Psoas muscle (tissue), 8 donors: ENCODE results near the gene KBTBD4. TPM values are rescaled to one million over a fixed set of nuclear protein-coding genes. Genes with fewer than 3 reads are reported as not detected.
"Not testable (repeated sequence)": the region's sequence is repeated elsewhere in the genome, so short reads cannot be mapped to it uniquely, and the experiment has no call there.

Experiments
- ATAC-seq, 4 donors: fragments of 200-7000 bp; cut with Tn5 transposase; one replicate each; pipeline ENCODE4 v1.9.1; 2020; ENCODE audit warnings: moderate library complexity in 3 of 4, mild to moderate bottlenecking in 2 of 4
- DNase-seq, 2 donors: peaks; one replicate each; pipeline ENCODE4 v3.0.0-alpha.2; 2020
- H3K27ac ChIP-seq: fragments of 200-600 bp; one replicate; pipeline ENCODE4 v1.8.0; 2022
- H3K27me3 ChIP-seq, 3 donors: fragments of 200-600 bp in 1 of 3; one replicate each; pipeline versions ENCODE4 v1.6.1 to v1.8.0; 2013 to 2022; ENCODE audit warnings: low read length in 2 of 3, mild to moderate bottlenecking in 2 of 3, moderate library complexity in 1 of 3; ENCODE audit not compliant: insufficient read depth in 3 of 3
- H3K36me3 ChIP-seq, 2 donors: fragments of 200-600 bp in 1 of 2; one replicate each; pipeline versions ENCODE4 v1.6.1 to v1.8.0; 2013 to 2022; ENCODE audit warnings: low read depth in 1 of 2, mild to moderate bottlenecking in 1 of 2, moderate library complexity in 1 of 2; ENCODE audit not compliant: insufficient read depth in 1 of 2
- H3K4me1 ChIP-seq: fragments of 200-600 bp; one replicate; pipeline ENCODE4 v1.8.0; 2022
- H3K4me3 ChIP-seq: fragments of 200-600 bp; one replicate; pipeline ENCODE4 v1.8.0; 2022; ENCODE audit warnings: mild to moderate bottlenecking
- H3K9me3 ChIP-seq: fragments of 200-600 bp; one replicate; pipeline ENCODE4 v1.8.0; 2022
- CTCF ChIP-seq: fragments of 200-600 bp; IDR thresholded peaks from one replicate; pipeline ENCODE4 v1.8.0; 2022; ENCODE audit warnings: antibody characterized with exemption
- WGBS, 3 donors: extraction: QIAGEN DNeasy Blood & Tissue Kit; methylation state at CpG; one replicate each; pipeline versions ENCODE4 v1.1.6 to v1.1.7; 2013; 5-methylcytosine and 5-hydroxymethylcytosine counted together
- intact Hi-C, 2 donors: fragments of 100-400 bp; cut with DNase I; formaldehyde crosslinking; loops; one replicate each; pipeline versions ENCODE4 v1.11.0 to v1.14.2; 2022
- polyA plus RNA-seq, 3 donors: library from polyadenylated mRNA; stranded (reverse); fragments of 200-250 nt; gene quantifications; one replicate each; pipeline ENCODE4 v1.2.3, GENCODE V29; 2013
- total RNA-seq, 4 donors: library from RNA; stranded (reverse); fragmentation: NEBNext Ultra II Directional in 2 of 4; extraction: Animal tissue kit (Norgen Biotek cat#: 25700) in 2 of 4; gene quantifications; one replicate each; pipeline versions ENCODE4 v1.2.1 to v1.2.4, GENCODE V29; 2021 to 2023
- donor health status: healthy with polysubstance abuse.
- donor health status: DM: no; HTN: no; CAD: no; lungs with moderate emphysema.
- donor health status: Bipolar disorder and iron deficiency.
- donor health status: healthy.
- donor health status: DM: yes; HTN: yes; CAD: no.
- donor health status: DM: no; HTN: no; CAD: no.
- donor health status: DM: no; HTN: no; CAD: no.
- donor health status: DM: yes; HTN: yes; CAD: no.

The KBTBD4 gene
- total and polyA plus RNA-seq, 7 donors: 12.0 to 23.1 (median 17.9) TPM

GRCh38 chr11:47560426-47560825, 18.3 kb downstream of the KBTBD4 start:
- H3K27ac ChIP-seq: peak overlapping the region; percentile 46
- H3K4me1 ChIP-seq: peaks cover 14% of the 10 kb centered on the region
- H3K36me3 ChIP-seq: no peaks in the 10 kb centered on the region
- ATAC-seq (peak; percentile 23 to 53 (median 34)), DNase-seq (no peak)
- H3K9me3 ChIP-seq: no peaks in the 10 kb centered on the region
- intact Hi-C loops: no loop called here
- no peak overlapping the region for H3K4me3 ChIP-seq
- H3K27me3 ChIP-seq: no peaks in the 10 kb centered on the region
- WGBS, 3 donors: 27 to 46% (median 34%) methylated on average over 2 of the region's 2 CpGs
- TF ChIP-seq CTCF: no peak

- no peak for ATAC-seq
- WGBS, 3 donors: 96 to 100% (median 100%) methylated on average over 1 of the region's 1 CpG
- intact Hi-C loops: no loop called here
- Histone ChIP-seq H3K27ac (no peak overlapping the region), H3K4me3 (no peak overlapping the region), H3K9me3 (no peaks in the 10 kb centered on the region), H3K36me3 (no peaks in the 10 kb centered on the region), H3K4me1 (peaks cover 18% of the 10 kb centered on the region), H3K27me3 (no peaks in the 10 kb centered on the region)
- TF ChIP-seq CTCF: no peak
- no peak for DNase-seq
Observed at GRCh38 chr11:47558695-47559094, 20.1 kb downstream of the KBTBD4 start.

DNA sequence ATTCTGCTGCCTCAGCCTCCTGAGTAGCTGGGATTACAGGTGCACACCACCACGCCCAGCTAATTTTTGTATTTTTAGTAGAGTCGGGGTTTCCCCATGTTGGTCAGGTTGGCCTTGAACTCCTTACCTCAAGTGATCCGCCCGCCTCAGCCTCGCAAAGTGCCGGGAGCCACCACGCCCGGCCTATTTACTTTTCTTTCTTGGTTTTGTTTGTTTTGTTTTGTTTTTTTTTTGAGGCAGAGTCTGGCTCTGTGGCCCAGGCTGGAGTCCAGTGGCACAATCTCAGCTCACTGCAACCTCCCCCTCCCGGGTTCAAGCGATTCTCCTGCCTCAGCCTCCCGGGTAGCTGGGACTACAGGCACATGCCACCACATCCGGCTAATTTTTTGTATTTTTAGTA, 21.8 kb downstream of the KBTBD4 start:
- H3K9me3 ChIP-seq, ATAC-seq, intact Hi-C loops, H3K27me3 ChIP-seq, H3K36me3 ChIP-seq, H3K4me3 ChIP-seq, H3K27ac ChIP-seq, DNase-seq: not testable (repeated sequence)
- WGBS, 3 donors: 97% methylated on average over 10 to 12 of the region's 12 CpGs
- peaks cover 18% of the 10 kb centered on the region for H3K4me1 ChIP-seq

DNA sequence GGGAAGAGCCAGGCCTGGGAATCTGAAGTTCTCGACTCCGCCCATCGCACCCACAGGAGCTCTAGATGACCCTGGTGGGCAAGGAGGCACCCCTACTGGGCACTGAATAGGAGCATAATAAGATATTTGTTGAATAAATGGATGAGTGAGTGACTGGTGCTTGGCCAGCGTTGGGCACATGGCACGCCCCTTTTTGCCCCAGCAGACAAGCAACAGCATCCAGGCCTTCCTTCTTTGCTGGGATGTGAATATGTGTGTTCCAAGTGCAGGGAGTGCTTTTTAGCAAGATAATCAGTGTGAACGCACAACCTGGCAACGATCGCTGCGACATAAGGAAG, 25.4 kb downstream of the KBTBD4 start:
- H3K27ac ChIP-seq: peak overlapping the region; percentile 98
- intact Hi-C loops: loop anchor here (5.0 kb wide), 1 partner anchor 36 kb away; no protein-coding TSS in a partner anchor
- peak overlapping the region; percentile 81 for H3K4me3 ChIP-seq
- H3K36me3 ChIP-seq: peaks cover 0 to 4% of the 10 kb centered on the region in 2 donors
- TF ChIP-seq CTCF: no peak
- ATAC-seq: peak in 2 of 4 donors; percentile 7 to 16
- peaks cover 35% of the 10 kb centered on the region for H3K4me1 ChIP-seq
- H3K27me3 ChIP-seq: no peaks in the 10 kb centered on the region
- DNase-seq: no peak
- 4 to 10% (median 8%) methylated on average over 9 of the region's 9 CpGs for WGBS, 3 donors
- H3K9me3 ChIP-seq: no peaks in the 10 kb centered on the region

DNA sequence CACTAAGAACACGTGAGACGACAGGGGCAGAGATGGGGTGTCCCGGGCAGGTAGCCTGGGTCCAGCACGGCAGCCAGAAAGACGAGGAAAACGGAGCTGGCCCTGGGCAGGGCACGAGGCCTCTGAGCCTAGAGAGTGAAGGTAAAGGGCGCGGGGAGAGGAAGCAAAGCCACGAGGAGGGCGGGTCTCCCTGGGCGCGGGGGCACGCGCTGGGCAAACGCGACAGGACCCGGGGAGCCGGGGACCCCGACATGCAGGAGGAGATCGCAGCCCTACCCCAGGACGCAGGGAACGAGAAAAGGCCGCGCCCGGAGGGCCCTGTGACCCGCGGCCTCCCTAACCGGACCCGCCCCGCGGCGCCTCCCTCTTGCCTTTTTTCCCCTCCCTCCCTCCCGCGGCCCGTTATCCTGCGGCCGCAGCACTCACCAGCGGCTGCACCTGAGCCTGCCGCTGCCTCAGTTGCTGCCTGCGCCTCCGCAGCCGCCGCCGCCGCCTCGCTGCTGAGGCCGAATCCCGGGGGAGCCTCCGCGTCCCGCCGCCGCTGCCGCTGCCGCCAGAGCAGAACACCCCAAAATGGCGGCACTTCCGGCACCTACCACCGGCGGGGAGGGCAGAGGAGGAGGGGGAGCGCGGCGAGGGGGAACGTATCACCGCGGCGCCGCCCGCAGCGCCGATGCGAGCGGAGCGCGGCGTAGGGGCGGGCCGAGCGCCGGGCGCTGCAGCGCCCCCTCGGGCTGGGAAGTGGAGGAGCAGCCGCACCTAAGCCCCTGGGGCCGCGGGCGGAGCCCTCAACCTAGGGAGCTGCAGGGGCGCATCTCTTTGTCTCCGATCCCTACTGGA, 26.0 kb downstream of the KBTBD4 start, which contains the start of gene CELF1:
TSS of gene CELF1 (minus strand) at position 567 of the 840 bp plus-strand sequence. CDS start 53,609 bp downstream, outside the sequence.
- peak within 1 kb of the TSS; percentile 81 for H3K4me3 ChIP-seq
- DNase-seq: peak; percentile 93 to 96
- H3K36me3 ChIP-seq: peaks cover 0 to 4% of the 10 kb centered on the region in 2 donors
- intact Hi-C loops: loop anchor here (5.0 kb wide), 1 partner anchor 35 kb away; no protein-coding TSS in a partner anchor
- WGBS, 3 donors: 0 to 1% (median 1%) methylated on average over 31 to 89 of the region's 89 CpGs
- TF ChIP-seq CTCF: peak; percentile 88
- no peaks in the 10 kb centered on the region for H3K27me3 ChIP-seq
- peak within 1 kb of the TSS; percentile 98 for H3K27ac ChIP-seq
- H3K9me3 ChIP-seq: no peaks in the 10 kb centered on the region
- peak; percentile 91 to 96 (median 94) for ATAC-seq
- H3K4me1 ChIP-seq: peaks cover 41% of the 10 kb centered on the region
